Heart left ventricle (tissue), 16 donors: ENCODE data around the gene SUPT3H. TPM values are rescaled to one million over a fixed set of nuclear protein-coding genes. Genes with fewer than 3 reads are reported as not detected.

Experiments
- ATAC-seq, 4 donors: fragments of 200-7000 bp; cut with Tn5 transposase; one replicate each; pipeline ENCODE4 v1.9.1; 2020 to 2022; ENCODE audit warnings: moderate library complexity in 4 of 4, mild to moderate bottlenecking in 3 of 4, moderate number of reproducible peaks in 1 of 4
- DNase-seq, 5 donors: peaks; one replicate each; pipeline ENCODE4 v3.0.0-alpha.2; 2020
- H3K27ac ChIP-seq, 12 donors: fragments of 200-600 bp; sonication (generic) in 4 of 12; one replicate each; pipeline versions ENCODE4 v1.5.0 to v1.8.0; 2016 to 2022; ENCODE audit warnings: mild to moderate bottlenecking in 2 of 12
- H3K27me3 ChIP-seq, 9 donors: fragments of 200-600 bp; sonication (generic) in 2 of 9; one replicate each; pipeline versions ENCODE4 v1.5.1 to v1.8.0; 2016 to 2022; ENCODE audit warnings: mild to moderate bottlenecking in 3 of 9
- H3K36me3 ChIP-seq, 9 donors: fragments of 200-600 bp; sonication (generic) in 2 of 9; one replicate each; pipeline versions ENCODE4 v1.5.0 to v1.8.0; 2018 to 2022; ENCODE audit warnings: mild to moderate bottlenecking in 2 of 9
- H3K4me1 ChIP-seq, 12 donors: fragments of 200-600 bp; sonication (generic) in 4 of 12; one replicate each; pipeline versions ENCODE4 v1.5.0 to v1.8.0; 2016 to 2022; ENCODE audit warnings: mild to moderate bottlenecking in 3 of 12
- H3K4me3 ChIP-seq, 12 donors: fragments of 200-600 bp; sonication (generic) in 4 of 12; one replicate each; pipeline versions ENCODE4 v1.5.0 to v1.8.0; 2017 to 2022; ENCODE audit warnings: mild to moderate bottlenecking in 9 of 12, moderate library complexity in 4 of 12
- H3K9me3 ChIP-seq, 12 donors: fragments of 200-600 bp; sonication (generic) in 4 of 12; one replicate each; pipeline versions ENCODE4 v1.5.0 to v1.8.0; 2016 to 2022; ENCODE audit warnings: mild to moderate bottlenecking in 1 of 12
- CTCF ChIP-seq, 12 donors: fragments of 200-600 bp; sonication (generic) in 4 of 12; IDR thresholded peaks; one replicate each; pipeline versions ENCODE4 v1.5.0 to v1.8.0; 2018 to 2022; ENCODE audit warnings: antibody characterized with exemption in 12 of 12, mild to moderate bottlenecking in 5 of 12
- POLR2A ChIP-seq, 2 donors: fragments of 450-650 bp; IDR thresholded peaks; one replicate each; pipeline ENCODE4 v1.6.1; 2017; ENCODE audit warnings: antibody characterized with exemption in 2 of 2, mild to moderate bottlenecking in 2 of 2, moderate library complexity in 2 of 2
- WGBS, 4 donors: extraction: QIAGEN DNeasy Blood & Tissue Kit in 2 of 4; methylation state at CpG; one replicate each; pipeline versions ENCODE4 v1.1.5 to v1.1.7; 2013 to 2018; 5-methylcytosine and 5-hydroxymethylcytosine counted together
- intact Hi-C, 10 donors: fragments of 100-400 bp; cut with DNase I; formaldehyde crosslinking; loops; one replicate each; pipeline versions ENCODE4 v1.11.1 to v1.14.2; 2022
- polyA plus RNA-seq, 2 donors: library from polyadenylated mRNA; stranded (reverse); fragments of 200-250 nt; gene quantifications; one replicate each; pipeline ENCODE4 v1.2.3, GENCODE V29; 2013
- total RNA-seq, 9 donors: library from RNA; depleted of rRNA in 2 of 9; stranded (reverse); fragments of >200 nt in 2 of 9; fragmentation: NEBNext Ultra II Directional in 3 of 9; extraction: Animal tissue kit (Norgen Biotek cat#: 25700) in 3 of 9; gene quantifications; one replicate each; pipeline versions ENCODE4 v1.1.0 to v1.2.4, GENCODE V29; 2016 to 2023
- donor health status: ischemic (EF 13 %, LVEDD 7.1; RV severe dilation, severe dysfunction).
- donor health status: healthy with polysubstance abuse.
- donor health status: DM: no; HTN: yes; CAD: no.
- donor health status: DM: no; HTN: no; CAD: no.
- donor health status: ischemic (EF 25% LVEDD 6.9; RV normal size, moderate dysfunction).
- donor health status: ischemic (EF 25% LVEDD 5.7; RV mildly dilated, moderate dysfunction).
- donor health status: healthy.
- donor health status: DM: yes; HTN: yes; CAD: no.
- donor health status: ischemic (EF 35%, LVEDD 5.7; RV mildly dilated, moderate dysfunction).
- donor health status: nonischemic (EF 11% LVEDD 7.7; RV severe dilation, severe dysfunction).
- donor health status: DM: yes; HTN: yes; CAD: no.
- donor health status: PGD.
- donor health status: ischemic (EF 29% LVEDD 5.4; RV normal size, mild dysfunction).
- donor health status: nonischemic (EF 23%, LVEDD 6.1; RV moderate dilation, normal function).

SUPT3H gene
- total and polyA plus RNA-seq, 11 donors, result 1.5 to 8.1 (median 4.1) TPM

GRCh38 chr6:45215759-45216158 lies 162.0 kb downstream of the SUPT3H start:
- H3K4me1 ChIP-seq, result no peaks in the 10 kb centered on the region
- H3K27me3 ChIP-seq, result no peaks in the 10 kb centered on the region
- peaks cover 0 to 25% (median 11%) of the 10 kb centered on the region in 12 donors for H3K9me3 ChIP-seq
- H3K36me3 ChIP-seq, result no peaks in the 10 kb centered on the region
- H3K4me3 ChIP-seq, result no peak overlapping the region
- TF ChIP-seq POLR2A (IDR thresholded peaks at IDR 0.05) (no peak), CTCF (IDR thresholded peaks at IDR 0.05) (no peak)
- intact Hi-C loops, result no loop called here
- H3K27ac ChIP-seq, result no peak overlapping the region
- no peak for ATAC-seq
- no peak for DNase-seq
- WGBS, 4 donors, result 97 to 100% (median 99%) methylated on average over 1 of the region's 1 CpG

- Histone ChIP-seq H3K4me1 (no peaks in the 10 kb centered on the region), H3K4me3 (no peak overlapping the region), H3K9me3 (peaks cover 0 to 45% (median 20%) of the 10 kb centered on the region in 12 donors), H3K36me3 (peaks cover 0 to 6% (median 0%) of the 10 kb centered on the region in 9 donors), H3K27ac (no peak overlapping the region), H3K27me3 (no peaks in the 10 kb centered on the region)
- 59 to 64% (median 62%) methylated on average over 3 of the region's 3 CpGs for WGBS, 4 donors
- DNase-seq (no peak), ATAC-seq (no peak)
- no peak for TF ChIP-seq POLR2A (IDR thresholded peaks at IDR 0.05)
- no peak for TF ChIP-seq CTCF (IDR thresholded peaks at IDR 0.05)
- intact Hi-C loops, result no loop called here
Observed at GRCh38 chr6:45212976-45213375, 164.8 kb downstream of the SUPT3H start.

GRCh38 chr6:45209762-45210161 lies 168.0 kb downstream of the SUPT3H start:
- 88 to 92% (median 89%) methylated on average over 2 of the region's 2 CpGs for WGBS, 4 donors
- Histone ChIP-seq H3K36me3 (peaks cover 0 to 6% (median 0%) of the 10 kb centered on the region in 9 donors), H3K27ac (no peak overlapping the region), H3K4me3 (no peak overlapping the region), H3K4me1 (no peaks in the 10 kb centered on the region), H3K9me3 (peaks cover 0 to 33% (median 11%) of the 10 kb centered on the region in 12 donors), H3K27me3 (no peaks in the 10 kb centered on the region)
- TF ChIP-seq POLR2A (IDR thresholded peaks at IDR 0.05), result no peak
- TF ChIP-seq CTCF (IDR thresholded peaks at IDR 0.05), result no peak
- intact Hi-C loops, result no loop called here
- ATAC-seq, result no peak
- no peak for DNase-seq

DNA sequence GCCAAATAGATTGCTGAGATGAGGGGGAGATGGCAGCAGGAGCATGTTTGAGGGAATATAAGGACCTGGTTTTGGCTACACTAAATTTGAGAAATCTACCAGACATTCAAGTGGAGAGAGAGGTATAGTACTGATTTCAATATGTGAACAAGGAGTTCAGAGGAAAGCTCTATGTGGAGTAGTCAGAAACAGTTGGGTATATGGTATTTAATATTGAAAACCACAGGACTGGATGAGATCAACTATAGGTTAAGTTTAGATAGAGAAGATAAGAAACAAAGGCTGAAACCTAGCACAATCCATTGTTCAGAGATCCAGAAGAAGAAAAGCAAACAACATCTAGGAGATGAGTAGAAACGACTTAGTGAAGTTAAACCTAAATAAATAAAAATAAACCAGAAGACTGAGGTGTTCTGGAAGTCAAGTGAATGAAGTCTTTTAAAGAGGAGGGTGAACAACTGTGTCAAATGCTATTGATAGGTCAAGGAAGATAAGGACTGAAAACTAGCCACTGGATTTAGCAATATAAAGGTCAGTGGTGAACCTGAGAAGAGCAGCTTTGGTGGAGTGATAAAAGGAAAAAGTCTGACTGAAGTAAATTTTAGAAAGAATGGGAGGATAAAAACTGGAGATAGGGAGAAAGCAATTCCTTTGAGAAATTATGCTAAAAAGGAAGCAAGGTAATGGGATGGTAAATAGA lies 170.8 kb downstream of the SUPT3H start:
- no peak for TF ChIP-seq POLR2A (IDR thresholded peaks at IDR 0.05)
- TF ChIP-seq CTCF (IDR thresholded peaks at IDR 0.05), result no peak
- Histone ChIP-seq H3K9me3 (peaks cover 0 to 26% (median 9%) of the 10 kb centered on the region in 12 donors), H3K36me3 (peaks cover 0 to 6% (median 0%) of the 10 kb centered on the region in 9 donors), H3K27me3 (no peaks in the 10 kb centered on the region), H3K27ac (no peak overlapping the region), H3K4me1 (no peaks in the 10 kb centered on the region), H3K4me3 (no peak overlapping the region)
- intact Hi-C loops, result no loop called here
- ATAC-seq (no peak), DNase-seq (no peak)
- 79 to 92% (median 85%) methylated on average over 1 of the region's 1 CpG for WGBS, 4 donors
